Stimulated activated CD8-positive, alpha-beta memory T cell treated with anti-CD3 and anti-CD28 coated beads, Interleukin-4, amount 100 ng/mL, for 48 hours (primary cell): ENCODE data around the gene NRP1.

Source experiments
- DNase-seq: peaks from one replicate; pipeline ENCODE4 v3.0.0-alpha.2; 2020

The NRP1 gene

GRCh38 chr10:33288127-33288526, 46.3 kb downstream of the NRP1 start:
- no peak for DNase-seq

GRCh38 chr10:33287112-33287511, 47.4 kb downstream of the NRP1 start:
- no peak for DNase-seq

GRCh38 chr10:33286157-33286934, 48.1 kb downstream of the NRP1 start:
- no peak for DNase-seq

GRCh38 chr10:33284945-33285344, 49.5 kb downstream of the NRP1 start:
- DNase-seq = no peak

GRCh38 chr10:33279811-33280602, 54.5 kb downstream of the NRP1 start:
- DNase-seq = no peak

GRCh38 chr10:33279276-33279675, 55.2 kb downstream of the NRP1 start:
- DNase-seq = no peak

GRCh38 chr10:33278198-33278597, 56.3 kb downstream of the NRP1 start:
- DNase-seq = no peak

GRCh38 chr10:33277135-33277536, 57.3 kb downstream of the NRP1 start:
- no peak for DNase-seq

- DNase-seq = no peak
These were observed 58.1 kb downstream of the NRP1 start for GRCh38 chr10:33276282-33276923.

- DNase-seq = no peak
These were observed 60.2 kb downstream of the NRP1 start for GRCh38 chr10:33274096-33274785.

GRCh38 chr10:33273295-33274002, 61.0 kb downstream of the NRP1 start:
- DNase-seq = no peak

- no peak for DNase-seq
These were observed 61.8 kb downstream of the NRP1 start for GRCh38 chr10:33272635-33273034.

GRCh38 chr10:33271969-33272583, 62.4 kb downstream of the NRP1 start:
- DNase-seq = no peak

- DNase-seq = no peak
These were observed 63.5 kb downstream of the NRP1 start for GRCh38 chr10:33270971-33271370.

- DNase-seq = no peak
These were observed 66.8 kb downstream of the NRP1 start for GRCh38 chr10:33267708-33268107.

- peak; percentile 75 for DNase-seq
These were observed 68.8 kb downstream of the NRP1 start for GRCh38 chr10:33265621-33266020.

- no peak for DNase-seq
These were observed 71.0 kb downstream of the NRP1 start for GRCh38 chr10:33263453-33263852.

GRCh38 chr10:33262871-33263270, 71.6 kb downstream of the NRP1 start:
- no peak for DNase-seq

GRCh38 chr10:33260403-33261149, 73.9 kb downstream of the NRP1 start:
- no peak for DNase-seq

GRCh38 chr10:33258967-33259366, 75.5 kb downstream of the NRP1 start:
- DNase-seq = no peak

GRCh38 chr10:33257439-33258080, 76.9 kb downstream of the NRP1 start:
- DNase-seq = no peak
